Heart right ventricle (tissue), 16 donors: Measurements from ENCODE around the gene CR1. TPM values are rescaled to one million over a fixed set of nuclear protein-coding genes. Genes with fewer than 3 reads are reported as not detected.
"Not testable (repeated sequence)": the region's sequence is repeated elsewhere in the genome, so short reads cannot be mapped to it uniquely, and the experiment has no call there.

Experiments
- ATAC-seq, 8 donors: fragments of 200-7000 bp; cut with Tn5 transposase; one replicate each; pipeline ENCODE4 v1.9.1; 2020; ENCODE audit warnings: mild to moderate bottlenecking in 8 of 8, moderate library complexity in 8 of 8, moderate number of reproducible peaks in 1 of 8
- DNase-seq, 2 donors: peaks; one replicate each; pipeline ENCODE4 v3.0.0-alpha.2; 2020
- H3K27ac ChIP-seq, 10 donors: fragments of 200-600 bp; sonication (generic) in 2 of 10; one replicate each; pipeline versions ENCODE4 v1.5.0 to v1.8.0; 2020 to 2022; ENCODE audit warnings: mild to moderate bottlenecking in 3 of 10
- H3K27me3 ChIP-seq, 7 donors: fragments of 200-600 bp; one replicate each; pipeline ENCODE4 v1.8.0; 2021 to 2022; ENCODE audit warnings: mild to moderate bottlenecking in 2 of 7
- H3K36me3 ChIP-seq, 9 donors: fragments of 200-600 bp; sonication (generic) in 1 of 9; one replicate each; pipeline versions ENCODE4 v1.5.0 to v1.8.0; 2020 to 2022; ENCODE audit warnings: mild to moderate bottlenecking in 2 of 9
- H3K4me1 ChIP-seq, 9 donors: fragments of 200-600 bp; sonication (generic) in 1 of 9; one replicate each; pipeline versions ENCODE4 v1.5.0 to v1.8.0; 2020 to 2022; ENCODE audit warnings: mild to moderate bottlenecking in 4 of 9
- H3K4me3 ChIP-seq, 10 donors: fragments of 200-600 bp; sonication (generic) in 2 of 10; one replicate each; pipeline versions ENCODE4 v1.5.0 to v1.8.0; 2020 to 2022; ENCODE audit warnings: mild to moderate bottlenecking in 7 of 10, moderate library complexity in 2 of 10
- H3K9me3 ChIP-seq, 11 donors: fragments of 200-600 bp in 10 of 11; sonication (generic) in 2 of 11; one replicate each; pipeline versions ENCODE4 v1.5.0 to v1.8.0; 2013 to 2022; ENCODE audit warnings: mild to moderate bottlenecking in 2 of 11, control low read depth in 1 of 11, moderate library complexity in 1 of 11
- CTCF ChIP-seq, 9 donors: fragments of 200-600 bp; sonication (generic) in 2 of 9; IDR thresholded peaks; one replicate each; pipeline versions ENCODE4 v1.5.0 to v1.8.0; 2021 to 2022; ENCODE audit warnings: antibody characterized with exemption in 9 of 9, mild to moderate bottlenecking in 5 of 9, moderate library complexity in 1 of 9
- WGBS, 2 donors: extraction: QIAGEN DNeasy Blood & Tissue Kit; methylation state at CpG; one replicate each; pipeline ENCODE4 v1.1.7; 2013; ENCODE audit warnings: inconsistent platforms in 1 of 2; 5-methylcytosine and 5-hydroxymethylcytosine counted together
- intact Hi-C, 10 donors: fragments of 100-400 bp; cut with DNase I; formaldehyde crosslinking; loops; one replicate each; pipeline versions ENCODE4 v1.11.1 to v1.14.2; 2022
- polyA plus RNA-seq, 2 donors: library from polyadenylated mRNA; stranded (reverse); fragments of 200-250 nt; gene quantifications; one replicate each; pipeline ENCODE4 v1.2.3, GENCODE V29; 2013
- total RNA-seq, 10 donors: library from RNA; stranded (reverse); fragmentation: NEBNext Ultra II Directional in 3 of 10; extraction: Animal tissue kit (Norgen Biotek cat#: 25700) in 3 of 10; gene quantifications; one replicate each; pipeline versions ENCODE4 v1.2.1 to v1.2.4, GENCODE V29; 2021 to 2023
- donor health status: Arrhythmogenic right ventricular cardiomyopathy.
- donor health status: ischemic (EF 13 %, LVEDD 7.1; RV severe dilation, severe dysfunction).
- donor health status: healthy with polysubstance abuse.
- donor health status: DM: no; HTN: yes; CAD: no.
- donor health status: DM: no; HTN: no; CAD: no.
- donor health status: ischemic (EF 25% LVEDD 6.9; RV normal size, moderate dysfunction).
- donor health status: ischemic (EF 25% LVEDD 5.7; RV mildly dilated, moderate dysfunction).
- donor health status: healthy.
- donor health status: DM: yes; HTN: yes; CAD: no.
- donor health status: Ischemic cardiomyopathy.
- donor health status: ischemic (EF 35%, LVEDD 5.7; RV mildly dilated, moderate dysfunction).
- donor health status: nonischemic (EF 11% LVEDD 7.7; RV severe dilation, severe dysfunction).
- donor health status: DM: yes; HTN: yes; CAD: no.
- donor health status: PGD.
- donor health status: ischemic (EF 29% LVEDD 5.4; RV normal size, mild dysfunction).
- donor health status: nonischemic (EF 23%, LVEDD 6.1; RV moderate dilation, normal function).

The CR1 gene
- total and polyA plus RNA-seq, 12 donors: 0.15 to 25.6 (median 1.4) TPM

- Histone ChIP-seq H3K27me3 (peaks cover 0 to 25% (median 8%) of the 10 kb centered on the region in 7 donors), H3K27ac (no peak overlapping the region), H3K9me3 (peaks cover 0 to 7% (median 0%) of the 10 kb centered on the region in 11 donors), H3K36me3 (no peaks in the 10 kb centered on the region), H3K4me3 (no peak overlapping the region), H3K4me1 (no peaks in the 10 kb centered on the region)
- no peak for DNase-seq
- no peak for ATAC-seq
- TF ChIP-seq CTCF (IDR thresholded peaks at IDR 0.05): no peak
- intact Hi-C loops: no loop called here
- 77 to 79% methylated on average over 7 of the region's 7 CpGs for WGBS, 2 donors
Measured at GRCh38 chr1:207658408-207658807, 162.5 kb downstream of the CR1 start.

GRCh38 chr1:207658904-207659485 is 163.0 kb downstream of the CR1 start:
- no peaks in the 10 kb centered on the region for H3K36me3 ChIP-seq
- peaks cover 0 to 21% (median 8%) of the 10 kb centered on the region in 7 donors for H3K27me3 ChIP-seq
- H3K9me3 ChIP-seq: peaks cover 0 to 13% (median 0%) of the 10 kb centered on the region in 11 donors
- TF ChIP-seq CTCF (IDR thresholded peaks at IDR 0.05): no peak
- H3K4me3 ChIP-seq: no peak overlapping the region
- WGBS, 2 donors: 83 to 86% methylated on average over 9 of the region's 9 CpGs
- ATAC-seq (no peak), DNase-seq (no peak)
- intact Hi-C loops: no loop called here
- H3K4me1 ChIP-seq: no peaks in the 10 kb centered on the region
- no peak overlapping the region for H3K27ac ChIP-seq

GRCh38 chr1:207659545-207660153 is 163.7 kb downstream of the CR1 start:
- no peak for ATAC-seq
- Histone ChIP-seq H3K4me3 (no peak overlapping the region), H3K36me3 (no peaks in the 10 kb centered on the region), H3K27ac (no peak overlapping the region), H3K9me3 (peaks cover 0 to 16% (median 0%) of the 10 kb centered on the region in 11 donors), H3K4me1 (no peaks in the 10 kb centered on the region), H3K27me3 (peaks cover 0 to 21% (median 8%) of the 10 kb centered on the region in 7 donors)
- DNase-seq: no peak
- TF ChIP-seq CTCF (IDR thresholded peaks at IDR 0.05): no peak
- intact Hi-C loops: no loop called here
- 61 to 71% methylated on average over 10 of the region's 10 CpGs for WGBS, 2 donors

GRCh38 chr1:207661420-207661819 is 165.5 kb downstream of the CR1 start:
- Histone ChIP-seq H3K27me3 (peaks cover 0 to 32% (median 14%) of the 10 kb centered on the region in 7 donors), H3K9me3 (peaks cover 0 to 19% (median 0%) of the 10 kb centered on the region in 11 donors)
- intact Hi-C loops, ATAC-seq, H3K4me3 ChIP-seq, DNase-seq, H3K4me1 ChIP-seq, H3K27ac ChIP-seq, H3K36me3 ChIP-seq: not testable (repeated sequence)
- WGBS, 2 donors: 90 to 100% methylated on average over 1 of the region's 2 CpGs

- DNase-seq (no peak), ATAC-seq (no peak)
- no peak overlapping the region for H3K4me3 ChIP-seq
- no peak overlapping the region for H3K27ac ChIP-seq
- peaks cover 0 to 67% (median 60%) of the 10 kb centered on the region in 7 donors for H3K27me3 ChIP-seq
- peaks cover 0 to 20% (median 0%) of the 10 kb centered on the region in 11 donors for H3K9me3 ChIP-seq
- 90 to 92% methylated on average over 1 of the region's 1 CpG for WGBS, 2 donors
- intact Hi-C loops: no loop called here
- no peaks in the 10 kb centered on the region for H3K36me3 ChIP-seq
- no peak for TF ChIP-seq CTCF (IDR thresholded peaks at IDR 0.05)
- peaks cover 0 to 9% (median 0%) of the 10 kb centered on the region in 9 donors for H3K4me1 ChIP-seq
Measured at GRCh38 chr1:207666342-207666741, 170.4 kb downstream of the CR1 start.
